ENCODE measurements around the gene KCND2.
"Not testable (repeated sequence)": the region's sequence is repeated elsewhere in the genome, so short reads cannot be mapped to it uniquely, and the experiment has no call there.

KCND2 gene

GRCh38 chr7:120775755-120776154 lies 502.8 kb downstream of the KCND2 start:
- no peak for DNase-seq

GRCh38 chr7:120779078-120779477 lies 506.1 kb downstream of the KCND2 start:
- not testable (repeated sequence) for DNase-seq

GRCh38 chr7:120780451-120780850 lies 507.5 kb downstream of the KCND2 start:
- not testable (repeated sequence) for DNase-seq

- no peak for DNase-seq
These were observed 508.0 kb downstream of the KCND2 start for GRCh38 chr7:120780938-120781337.

GRCh38 chr7:120781924-120782323 lies 508.9 kb downstream of the KCND2 start:
- not testable (repeated sequence) for DNase-seq

GRCh38 chr7:120783273-120783672 lies 510.3 kb downstream of the KCND2 start:
- DNase-seq = no peak

- no peak for DNase-seq
These were observed 510.7 kb downstream of the KCND2 start for GRCh38 chr7:120783721-120784120.

- no peak for DNase-seq
These were observed 512.1 kb downstream of the KCND2 start for GRCh38 chr7:120785095-120785494.

GRCh38 chr7:120792091-120792860 lies 519.3 kb downstream of the KCND2 start:
- peak; percentile 14 for DNase-seq

- no peak for DNase-seq
These were observed 519.8 kb downstream of the KCND2 start for GRCh38 chr7:120792861-120793130.

GRCh38 chr7:120793213-120793936 lies 520.4 kb downstream of the KCND2 start:
- DNase-seq = no peak

GRCh38 chr7:120794106-120794729 lies 521.2 kb downstream of the KCND2 start:
- no peak for DNase-seq

GRCh38 chr7:120797026-120797645 lies 524.2 kb downstream of the KCND2 start:
- DNase-seq = no peak

GRCh38 chr7:120799147-120799546 lies 526.2 kb downstream of the KCND2 start:
- DNase-seq = no peak
